ENCODE results near the gene SPDEF. TPM values are rescaled to one million over a fixed set of nuclear protein-coding genes. Genes with fewer than 3 reads are reported as not detected.

SPDEF gene
- total and polyA plus RNA-seq, 2 of the 13 experiments (the other 11 are each of a cell fraction or from before 2014, with no cell fraction given), result not detected

DNA sequence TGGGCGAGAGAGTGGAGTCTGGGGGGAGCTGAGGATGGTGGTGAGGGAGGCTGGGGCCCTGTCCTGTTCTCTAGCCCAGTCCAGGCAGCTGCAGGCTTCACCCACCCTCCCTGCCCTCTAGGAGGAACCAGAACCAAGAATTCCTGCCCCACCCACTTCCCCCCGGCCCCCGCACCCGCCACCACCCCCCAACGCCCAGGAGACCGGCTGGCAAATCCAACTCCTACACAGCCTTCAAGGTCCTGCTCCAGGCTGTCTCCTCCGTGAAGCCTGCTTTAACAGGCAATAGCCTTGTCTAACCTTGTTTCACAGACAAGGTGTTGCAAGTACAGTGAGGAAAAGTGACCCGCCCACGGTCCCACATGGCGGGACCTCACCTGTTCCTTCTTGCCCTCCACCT lies 2.4 kb downstream of the SPDEF start:
- ATAC-seq (no peak), FAIRE-seq (no peak)
- no peak overlapping the region for H3K27ac ChIP-seq (ENCODE audit: extremely low read length, insufficient read depth, low read length)

More for the DNA sequence above, 2.4 kb downstream of the SPDEF start:
- TF ChIP-seq ZBTB20 (CRISPR knock-in tag; IDR thresholded peaks at IDR 0.05; ENCODE audit: borderline replicate concordance, low read depth), result no peak
- TF ChIP-seq, protein P1, sequence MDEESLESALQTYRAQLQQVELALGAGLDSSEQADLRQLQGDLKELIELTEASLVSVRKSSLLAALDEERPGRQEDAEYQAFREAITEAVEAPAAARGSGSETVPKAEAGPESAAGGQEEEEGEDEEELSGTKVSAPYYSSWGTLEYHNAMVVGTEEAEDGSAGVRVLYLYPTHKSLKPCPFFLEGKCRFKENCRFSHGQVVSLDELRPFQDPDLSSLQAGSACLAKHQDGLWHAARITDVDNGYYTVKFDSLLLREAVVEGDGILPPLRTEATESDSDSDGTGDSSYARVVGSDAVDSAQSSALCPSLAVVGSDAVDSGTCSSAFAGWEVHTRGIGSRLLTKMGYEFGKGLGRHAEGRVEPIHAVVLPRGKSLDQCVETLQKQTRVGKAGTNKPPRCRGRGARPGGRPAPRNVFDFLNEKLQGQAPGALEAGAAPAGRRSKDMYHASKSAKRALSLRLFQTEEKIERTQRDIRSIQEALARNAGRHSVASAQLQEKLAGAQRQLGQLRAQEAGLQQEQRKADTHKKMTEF (CRISPR knock-in tag; IDR thresholded peaks at IDR 0.05), result no peak
- no peak for TF ChIP-seq NRL (CRISPR knock-in tag; IDR thresholded peaks at IDR 0.05; ENCODE audit: borderline replicate concordance)
- no peak for TF ChIP-seq SAFB2 (CRISPR knock-in tag; IDR thresholded peaks at IDR 0.05; ENCODE audit: borderline replicate concordance, low read depth)
- no peak for TF ChIP-seq ZNF460 (CRISPR knock-in tag; IDR thresholded peaks at IDR 0.05; ENCODE audit: borderline replicate concordance)
- TF ChIP-seq, protein P2, sequence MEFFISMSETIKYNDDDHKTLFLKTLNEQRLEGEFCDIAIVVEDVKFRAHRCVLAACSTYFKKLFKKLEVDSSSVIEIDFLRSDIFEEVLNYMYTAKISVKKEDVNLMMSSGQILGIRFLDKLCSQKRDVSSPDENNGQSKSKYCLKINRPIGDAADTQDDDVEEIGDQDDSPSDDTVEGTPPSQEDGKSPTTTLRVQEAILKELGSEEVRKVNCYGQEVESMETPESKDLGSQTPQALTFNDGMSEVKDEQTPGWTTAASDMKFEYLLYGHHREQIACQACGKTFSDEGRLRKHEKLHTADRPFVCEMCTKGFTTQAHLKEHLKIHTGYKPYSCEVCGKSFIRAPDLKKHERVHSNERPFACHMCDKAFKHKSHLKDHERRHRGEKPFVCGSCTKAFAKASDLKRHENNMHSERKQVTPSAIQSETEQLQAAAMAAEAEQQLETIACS (CRISPR knock-in tag; IDR thresholded peaks at IDR 0.05), result no peak
- no peak for TF ChIP-seq ZNF879 (CRISPR knock-in tag; IDR thresholded peaks at IDR 0.05)
- no peak for TF ChIP-seq BHLHE40 (IDR thresholded peaks at IDR 0.05; ENCODE audit: low read length)
- no peak for TF ChIP-seq ZNF256 (CRISPR knock-in tag; conservative IDR thresholded peaks at IDR 0.05)
- no peak for TF ChIP-seq ZNF367 (CRISPR knock-in tag; IDR thresholded peaks at IDR 0.05; ENCODE audit: borderline replicate concordance)
- TF ChIP-seq ZFP36 (IDR thresholded peaks at IDR 0.05; ENCODE audit: borderline replicate concordance, low read depth, low read length, partially characterized antibody), result no peak
- TF ChIP-seq XRCC5 (optimal IDR thresholded peaks at IDR 0.05; ENCODE audit: low read length), result no peak
- no peak for TF ChIP-seq ISL2 (CRISPR knock-in tag; IDR thresholded peaks at IDR 0.05)
- TF ChIP-seq, protein P3, sequence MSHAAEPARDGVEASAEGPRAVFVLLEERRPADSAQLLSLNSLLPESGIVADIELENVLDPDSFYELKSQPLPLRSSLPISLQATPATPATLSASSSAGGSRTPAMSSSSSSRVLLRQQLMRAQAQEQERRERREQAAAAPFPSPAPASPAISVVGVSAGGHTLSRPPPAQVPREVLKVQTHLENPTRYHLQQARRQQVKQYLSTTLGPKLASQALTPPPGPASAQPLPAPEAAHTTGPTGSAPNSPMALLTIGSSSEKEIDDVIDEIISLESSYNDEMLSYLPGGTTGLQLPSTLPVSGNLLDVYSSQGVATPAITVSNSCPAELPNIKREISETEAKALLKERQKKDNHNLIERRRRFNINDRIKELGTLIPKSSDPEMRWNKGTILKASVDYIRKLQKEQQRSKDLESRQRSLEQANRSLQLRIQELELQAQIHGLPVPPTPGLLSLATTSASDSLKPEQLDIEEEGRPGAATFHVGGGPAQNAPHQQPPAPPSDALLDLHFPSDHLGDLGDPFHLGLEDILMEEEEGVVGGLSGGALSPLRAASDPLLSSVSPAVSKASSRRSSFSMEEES (CRISPR knock-in tag; IDR thresholded peaks at IDR 0.05), result no peak
- TF ChIP-seq ZSCAN21 (CRISPR knock-in tag; IDR thresholded peaks at IDR 0.05; ENCODE audit: borderline replicate concordance), result no peak
- no peak for TF ChIP-seq KAT8 (CRISPR knock-in tag; IDR thresholded peaks at IDR 0.05)
- TF ChIP-seq SRSF9 (IDR thresholded peaks at IDR 0.05; ENCODE audit: borderline replicate concordance, insufficient read depth, low read depth, low read length, poor library complexity, severe bottlenecking), result no peak
- no peak overlapping the region for H2AFZ ChIP-seq (ENCODE audit: low read length)
- H3K27me3 ChIP-seq (ENCODE audit: control insufficient read depth in 1 of 2, insufficient read depth in 2 of 2, low read length in 2 of 2), result peaks cover 42 to 86% of the 10 kb centered on the region in 2 experiments
- no peaks in the 10 kb centered on the region for H4K20me1 ChIP-seq (ENCODE audit: insufficient read depth, low read length)
- H3K9me3 ChIP-seq (ENCODE audit: low read length), result no peaks in the 10 kb centered on the region
- H3K4me2 ChIP-seq (ENCODE audit: low read depth, low read length), result no peak overlapping the region
- no peaks in the 10 kb centered on the region for H3K36me3 ChIP-seq (replicated peaks in 1 of 2; ENCODE audit: control insufficient read depth in 1 of 2, insufficient read depth in 2 of 2, low read length in 2 of 2)
- no peaks in the 10 kb centered on the region for H3K79me2 ChIP-seq (ENCODE audit: insufficient read depth, low read length)
- H3K9ac ChIP-seq (ENCODE audit: insufficient read depth, low read depth, low read length), result no peak overlapping the region
- CTCF ChIA-PET (ENCODE audit: low intra/inter-chr PET ratio, low total read pairs), result no interaction called here
- H3K4me1 ChIP-seq (ENCODE audit: insufficient read depth, low read length), result peaks cover 12% of the 10 kb centered on the region; the same call in 1 of the 2 replicates
- in situ Hi-C loops (cut with HindIII; ENCODE audit: extremely low pct_ligation_motif_present, low pct_unique_long_range_greater_than_20kb) (no loop called here), intact Hi-C loops (cut with micrococcal nuclease; ENCODE audit: unreplicated experiment) (no loop called here)
- no peak for DNase-seq (ENCODE audit: low spot score)
- WGBS (ENCODE audit: low lambda C conversion rate), result 5% methylated on average over 10 of the region's 10 CpGs
- POLR2A ChIA-PET, result no interaction called here
- no peak overlapping the region for H3K4me3 ChIP-seq (replicated peaks in 1 of 3; ENCODE audit: insufficient read depth in 1 of 3, low read depth in 2 of 3, low read length in 3 of 3)
- BruUV-seq (replicated peaks), result no TSS peak

Data from HepG2 (cell line).